K562 (cell line): Measurements from ENCODE around the gene MOG. TPM values are rescaled to one million over a fixed set of nuclear protein-coding genes. Genes with fewer than 3 reads are reported as not detected.
A peak's percentile ranks its signal among the peaks of the same experiment; 100 is the strongest.

Experiments used
- CBX8 ChIP-seq: fragments of 200-600 bp; sonication (generic); IDR thresholded peaks from 2 replicates; pipeline ENCODE4 v1.6.1; 2012; ENCODE audit warnings: borderline replicate concordance, mixed run types, low read depth, mild to moderate bottlenecking, moderate library complexity, mixed read lengths, low read length, control low read depth, inconsistent platforms; ENCODE audit not compliant: poor library complexity, severe bottlenecking; ENCODE audit errors: extremely low read depth
- DIDO1 ChIP-seq: fragments of 450-650 bp; IDR thresholded peaks from 2 replicates; pipeline ENCODE4 v1.6.1; 2016; ENCODE audit warnings: low read depth, missing biosample characterization, missing genetic modification characterization
- ELF2 ChIP-seq: fragments of 250-450 bp; sonication (Bioruptor Pico); IDR thresholded peaks from 2 replicates; pipeline ENCODE4 v1.5.0; 2021; ENCODE audit warnings: mild to moderate bottlenecking
- ESRRB ChIP-seq: fragments of 250-450 bp; sonication (Bioruptor Pico); IDR thresholded peaks from 2 replicates; pipeline ENCODE4 v1.5.0; 2020; ENCODE audit warnings: mild to moderate bottlenecking, moderate library complexity, borderline replicate concordance
- FOXA1 ChIP-seq: fragments of 450-650 bp; IDR thresholded peaks from 2 replicates; pipeline ENCODE4 v1.6.1; 2016; ENCODE audit warnings: mild to moderate bottlenecking, borderline replicate concordance
- LARP7 ChIP-seq: fragments of 450-650 bp; IDR thresholded peaks from 2 replicates; pipeline ENCODE4 v1.6.1; 2016
- NR2C2 ChIP-seq, 2 experiments: fragments of 200-800 bp in 1 of 2; sonication (Bioruptor generic) in 1 of 2; sonication (generic) in 1 of 2; formaldehyde crosslinking in 1 of 2; IDR thresholded peaks; 2 replicates each; pipeline versions ENCODE4 v1.6.1 to v1.8.0; 2016 to 2022; ENCODE audit warnings: mild to moderate bottlenecking in 1 of 2, missing compliant biosample characterization in 1 of 2, missing genetic modification characterization in 1 of 2, missing genetic modification reagents in 1 of 2
- RBM34 ChIP-seq: fragments of 200-400 bp; formaldehyde crosslinking; IDR thresholded peaks from 2 replicates; pipeline ENCODE4 v1.6.1; 2018; ENCODE audit warnings: low read length, borderline replicate concordance; ENCODE audit not compliant: insufficient read depth
- RERE ChIP-seq: sonication (generic); formaldehyde crosslinking; IDR thresholded peaks from 2 replicates; pipeline ENCODE4 v1.8.0; 2023; ENCODE audit warnings: missing genetic modification reagents, mild to moderate bottlenecking, borderline replicate concordance
- RFX7 ChIP-seq: fragments of 250-450 bp; sonication (Bioruptor Pico); IDR thresholded peaks from 2 replicates; pipeline ENCODE4 v1.5.1; 2021; ENCODE audit warnings: mild to moderate bottlenecking
- SNRNP70 ChIP-seq: fragments of 200-400 bp; formaldehyde crosslinking; optimal IDR thresholded peaks from 2 replicates; pipeline ENCODE3; 2017; ENCODE audit warnings: low read depth, low read length
- ZBTB43 ChIP-seq: sonication (generic); formaldehyde crosslinking; IDR thresholded peaks from 2 replicates; pipeline ENCODE4 v1.8.0; 2023; ENCODE audit warnings: mild to moderate bottlenecking, missing genetic modification reagents
- ZNF165 ChIP-seq: fragments of 250-450 bp; sonication (Bioruptor Pico); IDR thresholded peaks from 2 replicates; pipeline ENCODE4 v1.4.0; 2020; ENCODE audit warnings: borderline replicate concordance
- ZNF561 ChIP-seq: fragments of 450-650 bp; formaldehyde crosslinking; conservative IDR thresholded peaks from 2 replicates; pipeline ENCODE4 v1.4.0; 2020; ENCODE audit warnings: mild to moderate bottlenecking, moderate library complexity
- ZNF583 ChIP-seq: fragments of 250-450 bp; sonication (Bioruptor Pico); IDR thresholded peaks from 2 replicates; pipeline ENCODE4 v1.4.0; 2020
- ZNF592 ChIP-seq: fragments of 450-650 bp; IDR thresholded peaks from 2 replicates; pipeline ENCODE4 v1.6.1; 2017; ENCODE audit warnings: antibody characterized with exemption, mild to moderate bottlenecking
- polyA plus RNA-seq, 8 experiments: library from polyadenylated mRNA; depleted of rRNA in 4 of 8; stranded (reverse) in 5 of 8; unstranded in 3 of 8; fragments of >200 nt; fragmentation: Nextera tagmentation in 2 of 8; fragmentation: Illumina TruSeq in 1 of 8; extraction: Ambion mirVana in 2 of 8; extraction: Trizol in 1 of 8; gene quantifications; 2 replicates each; pipeline versions ENCODE4 v1.2.1 to v1.2.3, GENCODE V29; 2011 to 2014; ENCODE audit warnings: inconsistent platforms in 1 of 8, missing spikeins in 1 of 8
- total RNA-seq, 7 experiments: library from RNA; depleted of rRNA in 6 of 7; stranded (reverse); fragments of >200 nt in 6 of 7; fragmentation: Illumina TruSeq in 2 of 7; extraction: Trizol in 2 of 7; gene quantifications; 2 replicates each; pipeline versions ENCODE4 v1.2.1 to v1.2.3, GENCODE V29; 2011 to 2021; ENCODE audit warnings: low replicate concordance in 1 of 7

MOG gene
- total and polyA plus RNA-seq, 9 of the 15 experiments (the other 6 are each of a cell fraction or from before 2014, with no cell fraction given) = not detected

DNA sequence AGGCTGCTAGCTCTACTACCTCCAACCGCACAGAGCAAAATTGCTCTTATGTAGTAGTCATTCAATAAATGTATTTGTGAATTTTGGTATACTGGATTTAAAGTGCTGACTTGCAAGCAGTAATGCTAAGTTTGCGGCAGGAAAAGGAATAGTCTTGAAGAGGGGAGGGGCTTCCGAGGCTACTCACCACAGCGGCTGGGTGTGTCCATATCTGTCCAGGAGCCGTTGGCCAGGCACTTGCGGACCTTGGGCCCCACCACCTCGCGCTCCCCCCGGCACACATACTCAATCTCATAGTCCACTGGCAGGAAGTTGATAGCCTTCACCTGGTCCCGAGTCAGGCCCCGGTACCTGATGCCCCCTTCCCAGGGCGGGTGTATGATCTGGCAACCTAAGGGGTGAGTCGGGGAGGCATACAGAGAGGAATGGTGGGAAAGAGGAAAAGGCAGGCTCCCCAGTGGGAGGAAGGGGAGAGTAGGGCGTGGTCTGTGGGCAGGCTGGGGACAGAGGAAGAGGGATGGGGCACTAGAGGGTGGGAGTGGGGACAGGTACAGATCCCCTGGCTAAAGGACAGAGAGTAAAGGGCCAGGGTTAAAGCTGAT is 25.6 kb upstream of the MOG start (continued):
- TF ChIP-seq DIDO1 (tag) = no peak
- TF ChIP-seq SNRNP70 = no peak
- TF ChIP-seq RERE (CRISPR knock-in tag) = no peak; the same call in 1 of the 2 replicates
- TF ChIP-seq ZNF583 (CRISPR knock-in tag) = 0 out of 2 replicates have a peak, but pooled peaks have one; percentile 18
- no peak for TF ChIP-seq ZNF592
- no peak for TF ChIP-seq ESRRB
- TF ChIP-seq RFX7 (CRISPR knock-in tag) = no peak
- no peak for TF ChIP-seq LARP7
- no peak for TF ChIP-seq FOXA1
- no peak for TF ChIP-seq ZNF165 (CRISPR knock-in tag)
- no peak for TF ChIP-seq ZNF561 (CRISPR knock-in tag)
- no peak for TF ChIP-seq ELF2
- no peak for TF ChIP-seq NR2C2 (CRISPR knock-in tag; IDR thresholded peaks at IDR 0.05)
- TF ChIP-seq NR2C2 (tag; IDR thresholded peaks at IDR 0.05) = no peak
- no peak for TF ChIP-seq RBM34
- no peak for TF ChIP-seq ZBTB43 (CRISPR knock-in tag)
- TF ChIP-seq CBX8 = no peak
